IMR-90 (cell line): Measurements from ENCODE around the gene SLC39A3. TPM values are rescaled to one million over a fixed set of nuclear protein-coding genes. Genes with fewer than 3 reads are reported as not detected.

ENCODE experiments used
- ATAC-seq: fragments of 200-7000 bp; cut with Tn5 transposase; 2 replicates; pipeline ENCODE4 v1.9.1; 2020; ENCODE audit warnings: low read depth, mild to moderate bottlenecking, moderate library complexity
- BruUV-seq: library from RNA; stranded (reverse); fragments of 400-500 nt; replicated peaks from 2 replicates; lab custom pipeline; 2021; lab: Mats Ljungman, UMichigan
- CTCF ChIA-PET: fragments of 300-600 bp; formaldehyde crosslinking; extraction: SDS; loops from one replicate; lab custom pipeline; 2021; ENCODE audit warnings: antibody characterized with exemption; lab: Yijun Ruan, JAX
- POLR2A ChIA-PET: fragments of 300-600 bp; sonication (Branson Sonifier 250); formaldehyde crosslinking; loops from one replicate; lab custom pipeline; 2022; ENCODE audit warnings: antibody characterized with exemption; ENCODE audit not compliant: unreplicated experiment; lab: Charles Lee
- DNase-seq: peaks from one replicate; pipeline ENCODE4 v3.0.0; 2013
- H2AFZ ChIP-seq: replicated peaks from 2 replicates; pipeline ENCODE3; 2013; ENCODE audit warnings: low read length, mild to moderate bottlenecking; ENCODE audit not compliant: poor library complexity
- H2AK5ac ChIP-seq: 2 replicates; pipeline ENCODE4 v1.6.1; 2013; ENCODE audit warnings: low read depth, low read length, inconsistent platforms
- H2AK9ac ChIP-seq: replicated peaks from 2 replicates; pipeline ENCODE3; 2013; ENCODE audit warnings: mild to moderate bottlenecking, low read depth, low read length, moderate library complexity; ENCODE audit not compliant: poor library complexity
- H2BK120ac ChIP-seq: 2 replicates; pipeline ENCODE4 v1.6.1; 2013; ENCODE audit warnings: low read depth, low read length, inconsistent platforms
- H2BK15ac ChIP-seq: 3 replicates; pipeline ENCODE4 v1.6.1; 2013; ENCODE audit warnings: low read depth, low read length, inconsistent platforms
- H2BK20ac ChIP-seq: 2 replicates; pipeline ENCODE4 v1.6.1; 2013; ENCODE audit warnings: low read depth, mild to moderate bottlenecking, inconsistent platforms, low read length, moderate library complexity
- H2BK5ac ChIP-seq: 2 replicates; pipeline ENCODE4 v1.6.1; 2013; ENCODE audit warnings: mild to moderate bottlenecking, low read depth, low read length, inconsistent platforms; ENCODE audit not compliant: poor library complexity, severe bottlenecking
- H3K14ac ChIP-seq: replicated peaks from 2 replicates; pipeline ENCODE4 v1.6.1; 2013; ENCODE audit warnings: low read depth, low read length, inconsistent platforms
- H3K18ac ChIP-seq: 2 replicates; pipeline ENCODE4 v1.6.1; 2013; ENCODE audit warnings: low read depth, low read length, control low read depth
- H3K23ac ChIP-seq: 2 replicates; pipeline ENCODE4 v1.6.1; 2013; ENCODE audit warnings: low read depth, low read length, inconsistent platforms
- H3K27ac ChIP-seq: 2 replicates; pipeline ENCODE4 v1.5.1; 2013; ENCODE audit warnings: mild to moderate bottlenecking, control low read depth, low read length; ENCODE audit not compliant: insufficient read depth
- H3K27me3 ChIP-seq: 2 replicates; pipeline ENCODE4 v1.6.1; 2013; ENCODE audit warnings: low read length; ENCODE audit not compliant: control insufficient read depth, insufficient read depth
- H3K36me3 ChIP-seq: 2 replicates; pipeline ENCODE4 v1.6.1; 2013; ENCODE audit warnings: low read length, mixed read lengths; ENCODE audit not compliant: control insufficient read depth, insufficient read depth
- H3K4ac ChIP-seq: 2 replicates; pipeline ENCODE4 v1.6.1; 2013; ENCODE audit warnings: low read depth, low read length, inconsistent platforms
- H3K4me1 ChIP-seq: 2 replicates; pipeline ENCODE4 v1.6.1; 2013; ENCODE audit warnings: low read length, mixed read lengths; ENCODE audit not compliant: control insufficient read depth, insufficient read depth
- H3K4me2 ChIP-seq: 2 replicates; pipeline ENCODE4 v1.6.1; 2013; ENCODE audit warnings: low read depth, mild to moderate bottlenecking, control low read depth, low read length, moderate library complexity
- H3K4me3 ChIP-seq: 2 replicates; pipeline ENCODE4 v1.5.1; 2013; ENCODE audit warnings: low read depth, mild to moderate bottlenecking, control low read depth, low read length, moderate library complexity; ENCODE audit not compliant: insufficient read depth
- H3K56ac ChIP-seq: 2 replicates; pipeline ENCODE4 v1.6.1; 2013; ENCODE audit warnings: low read length, inconsistent platforms; ENCODE audit not compliant: insufficient read depth; ENCODE audit errors: extremely low read depth
- H3K79me1 ChIP-seq, 2 experiments: 2 replicates each; pipeline ENCODE4 v1.6.1; 2013; ENCODE audit warnings: low read length in 2 of 2, inconsistent platforms in 1 of 2, low read depth in 1 of 2
- H3K9ac ChIP-seq: 2 replicates; pipeline ENCODE4 v1.6.1; 2013; ENCODE audit warnings: low read depth, low read length, control low read depth
- H3K9me1 ChIP-seq: 2 replicates; pipeline ENCODE4 v1.6.1; 2013; ENCODE audit warnings: low read length, inconsistent platforms; ENCODE audit not compliant: insufficient read depth
- H3K9me3 ChIP-seq: 2 replicates; pipeline ENCODE4 v1.6.1; 2013; ENCODE audit warnings: low read length; ENCODE audit not compliant: control insufficient read depth, insufficient read depth
- H4K20me1 ChIP-seq: 2 replicates; pipeline ENCODE4 v1.6.1; 2013; ENCODE audit warnings: low read length, inconsistent platforms; ENCODE audit not compliant: insufficient read depth
- H4K5ac ChIP-seq: 2 replicates; pipeline ENCODE4 v1.6.1; 2013; ENCODE audit warnings: mild to moderate bottlenecking, low read depth, low read length, control low read depth
- H4K8ac ChIP-seq, 2 experiments: 2 replicates each; pipeline ENCODE4 v1.6.1; 2013; ENCODE audit warnings: low read depth in 2 of 2, low read length in 2 of 2, control low read depth in 1 of 2, inconsistent platforms in 1 of 2
- H4K91ac ChIP-seq: 2 replicates; pipeline ENCODE4 v1.6.1; 2013; ENCODE audit warnings: low read depth, low read length, inconsistent platforms; ENCODE audit not compliant: insufficient read depth
- BHLHE40 ChIP-seq: fragments of 150-350 bp; IDR thresholded peaks from 2 replicates; pipeline ENCODE4 v1.6.1; 2016; ENCODE audit warnings: mild to moderate bottlenecking, low read depth, low read length
- CEBPB ChIP-seq: IDR thresholded peaks from 2 replicates; pipeline ENCODE4 v1.6.1; 2012; ENCODE audit warnings: low read depth, low read length, improper control_type of control experiment
- FOS ChIP-seq: fragments of 150-350 bp; IDR thresholded peaks from 2 replicates; pipeline ENCODE4 v1.6.1; 2016; ENCODE audit warnings: low read depth, low read length
- MAFK ChIP-seq: IDR thresholded peaks from 2 replicates; pipeline ENCODE4 v1.6.1; 2012; ENCODE audit warnings: low read depth, low read length, improper control_type of control experiment
- MAZ ChIP-seq: IDR thresholded peaks from 2 replicates; pipeline ENCODE4 v1.6.1; 2012; ENCODE audit warnings: low read depth, mild to moderate bottlenecking, low read length, improper control_type of control experiment, moderate library complexity, borderline replicate concordance
- MXI1 ChIP-seq: IDR thresholded peaks from 2 replicates; pipeline ENCODE4 v1.6.1; 2012; ENCODE audit warnings: low read depth, mild to moderate bottlenecking, low read length, moderate library complexity, borderline replicate concordance
- NFE2L2 ChIP-seq: fragments of 150-350 bp; IDR thresholded peaks from 2 replicates; pipeline ENCODE4 v1.6.1; 2016; ENCODE audit warnings: low read depth, mild to moderate bottlenecking, low read length
- POLR2A ChIP-seq: IDR thresholded peaks from 2 replicates; pipeline ENCODE4 v1.6.1; 2012; ENCODE audit warnings: mild to moderate bottlenecking, low read depth, low read length
- RAD21 ChIP-seq: IDR thresholded peaks from 2 replicates; pipeline ENCODE4 v1.6.1; 2012; ENCODE audit warnings: low read length, improper control_type of control experiment
- RFX5 ChIP-seq: IDR thresholded peaks from 2 replicates; pipeline ENCODE4 v1.8.0; 2012; ENCODE audit warnings: low read depth, mild to moderate bottlenecking, low read length, moderate library complexity
- SMC3 ChIP-seq: fragments of 150-350 bp; IDR thresholded peaks from 2 replicates; pipeline ENCODE4 v1.6.1; 2016; ENCODE audit warnings: low read depth, mild to moderate bottlenecking, antibody characterized with exemption, low read length, moderate library complexity
- WGBS, 2 experiments: methylation state at CpG; one replicate each; pipeline versions ENCODE4 v1.1.5 to v1.1.7; 2013; ENCODE audit warnings: missing lambda C conversion rate in 2 of 2; ENCODE audit not compliant: insufficient read length in 1 of 2; ENCODE audit errors: extremely low coverage in 2 of 2; 5-methylcytosine and 5-hydroxymethylcytosine counted together
- dilution Hi-C: fragments of 300-500 bp; cut with HindIII; formaldehyde crosslinking; loops from one replicate; pipeline ENCODE4 v1.14.3; 2018; ENCODE audit warnings: low sequenced_read_pairs; ENCODE audit not compliant: unreplicated experiment
- in situ Hi-C: fragments of 300-500 bp; cut with MboI; formaldehyde crosslinking; loops from 3 replicates; pipeline ENCODE4 v1.14.3; 2019; ENCODE audit warnings: low sequenced_read_pairs, inconsistent platforms, mixed read lengths
- intact Hi-C: fragments of 100-400 bp; cut with micrococcal nuclease; formaldehyde crosslinking; loops from 2 replicates; pipeline ENCODE4 v1.10.0; 2022
- polyA plus RNA-seq, 3 experiments: library from polyadenylated mRNA; depleted of rRNA; stranded (reverse); fragments of >200 nt; gene quantifications; 2 replicates each; pipeline ENCODE4 v1.2.3, GENCODE V29; 2012; ENCODE audit warnings: low replicate concordance in 1 of 3
- total RNA-seq: library from RNA; depleted of rRNA; stranded (reverse); fragments of >200 nt; gene quantifications from 2 replicates; pipeline ENCODE4 v1.2.3, GENCODE V29; 2012
- TF ChIP-seq, protein P1 (sequence below): fragments of 150-350 bp; IDR thresholded peaks from 2 replicates; pipeline ENCODE4 v1.6.1; 2016; ENCODE audit warnings: low read depth, mild to moderate bottlenecking, low read length, moderate library complexity, borderline replicate concordance
- TF ChIP-seq, protein P2 (sequence below): fragments of 150-350 bp; IDR thresholded peaks from 2 replicates; pipeline ENCODE4 v1.6.1; 2017; ENCODE audit warnings: mild to moderate bottlenecking, antibody characterized with exemption, low read length, low read depth
- TF ChIP-seq, protein P3 (sequence below): conservative IDR thresholded peaks from 2 replicates; pipeline ENCODE4 v1.5.1; 2012; ENCODE audit warnings: mild to moderate bottlenecking, low read depth, low read length, improper control_type of control experiment

Gene SLC39A3
- total and polyA plus RNA-seq, 2 of the 4 experiments (the other 2 are of a cell fraction), result 12.4 to 38.2 TPM

DNA sequence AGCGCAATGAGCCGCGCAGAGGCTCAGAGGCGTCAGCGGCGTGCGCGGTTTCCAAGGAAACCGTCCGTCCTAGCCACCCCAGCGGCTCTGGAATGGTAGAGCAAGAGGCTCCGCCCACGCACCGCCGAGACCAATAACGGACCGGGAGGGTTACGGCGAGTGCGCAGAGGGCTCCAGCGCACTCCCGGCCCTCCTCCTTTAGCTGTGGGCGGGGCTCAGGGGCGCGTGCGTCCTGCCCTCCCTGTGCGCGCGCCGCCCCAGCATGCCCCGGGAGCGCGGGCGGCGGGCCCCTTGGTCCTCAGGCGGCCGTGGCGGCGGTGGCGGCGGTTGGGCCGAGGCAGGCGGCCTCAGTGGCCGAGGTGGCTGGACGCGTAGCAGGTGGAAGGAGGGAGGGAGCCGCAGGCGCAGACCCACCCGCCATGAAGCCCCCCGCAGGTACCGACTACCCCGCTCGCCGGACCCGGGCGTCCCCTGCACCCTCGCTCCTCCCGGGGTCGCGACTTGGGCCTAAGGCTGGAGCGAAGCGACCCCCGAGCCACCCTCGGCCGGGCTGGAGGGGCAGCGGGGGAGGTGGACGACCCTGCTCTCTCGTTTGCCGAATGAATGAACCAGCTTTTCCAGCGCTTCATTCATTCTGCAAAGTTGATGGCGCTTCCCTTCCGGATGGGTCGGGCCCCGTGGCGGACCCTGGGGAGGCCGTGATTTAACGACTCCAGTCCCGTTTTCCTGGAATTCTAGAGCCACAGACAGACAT lies 45.6 kb upstream of the SLC39A3 start, which contains the start of gene THOP1:
THOP1 (plus strand) TSS at position 260 of the 754 bp plus-strand sequence; CDS start at position 420, 160 bp downstream.
- Histone ChIP-seq H2AK9ac (peak within 1 kb of the TSS; percentile 98), H3K36me3 (peaks cover 5% of the 10 kb centered on the region), H3K27me3 (no peaks in the 10 kb centered on the region), H3K4me1 (peaks cover 4% of the 10 kb centered on the region; the same call in 1 of the 2 replicates), H3K56ac (peak within 1 kb of the TSS; percentile 75), H3K4me3 (peak within 1 kb of the TSS; percentile 70), H4K5ac (no peak within 1 kb of the TSS), H3K9me1 (no peaks in the 10 kb centered on the region; the same call in 1 of the 2 replicates), H3K14ac (peak within 1 kb of the TSS; percentile 84; the same call in 1 of the 2 replicates), H3K27ac (peak within 1 kb of the TSS; percentile 65; the same call in 1 of the 2 replicates), H3K9me3 (no peaks in the 10 kb centered on the region), H3K9ac (peak within 1 kb of the TSS; percentile 81), H2BK5ac (no peak within 1 kb of the TSS), H2BK15ac (no peak within 1 kb of the TSS), H4K20me1 (peaks cover 26% of the 10 kb centered on the region), H4K91ac (peak within 1 kb of the TSS; percentile 49), H2BK120ac (no peak within 1 kb of the TSS), H3K4ac (peak within 1 kb of the TSS; percentile 41; the same call in 1 of the 2 replicates), H4K8ac (peak within 1 kb of the TSS; percentile 76 to 78; a peak in 3 of 4 replicates), H3K79me1 (peaks cover 21 to 62% of the 10 kb centered on the region in 2 experiments), H2AK5ac (peak within 1 kb of the TSS; percentile 45; the same call in 1 of the 2 replicates), H3K4me2 (peak within 1 kb of the TSS; percentile 98), H2BK20ac (no peak within 1 kb of the TSS), H3K23ac (peak within 1 kb of the TSS; percentile 86), H2AFZ (peak within 1 kb of the TSS; percentile 91), H3K18ac (no peak within 1 kb of the TSS)
- in situ Hi-C loops (no loop called here), intact Hi-C loops (no loop called here), dilution Hi-C loops (no loop called here)
- no TSS peak for BruUV-seq
- peak; percentile 99 for DNase-seq
- ChIA-PET CTCF (no interaction called here), POLR2A (no interaction called here)
- peak; percentile 94 for ATAC-seq
- WGBS, 2 experiments, result 4% methylated on average over 31 of the region's 78 CpGs; no CpG with 5 or more reads in 1 of the 2 experiments
- TF ChIP-seq MXI1, result peak; percentile 93
- TF ChIP-seq POLR2A, result peak; percentile 79
- TF ChIP-seq CEBPB, result 0 out of 2 replicates have a peak, but pooled peaks have one; percentile 8
- no peak for TF ChIP-seq FOS
- TF ChIP-seq, protein P1, sequence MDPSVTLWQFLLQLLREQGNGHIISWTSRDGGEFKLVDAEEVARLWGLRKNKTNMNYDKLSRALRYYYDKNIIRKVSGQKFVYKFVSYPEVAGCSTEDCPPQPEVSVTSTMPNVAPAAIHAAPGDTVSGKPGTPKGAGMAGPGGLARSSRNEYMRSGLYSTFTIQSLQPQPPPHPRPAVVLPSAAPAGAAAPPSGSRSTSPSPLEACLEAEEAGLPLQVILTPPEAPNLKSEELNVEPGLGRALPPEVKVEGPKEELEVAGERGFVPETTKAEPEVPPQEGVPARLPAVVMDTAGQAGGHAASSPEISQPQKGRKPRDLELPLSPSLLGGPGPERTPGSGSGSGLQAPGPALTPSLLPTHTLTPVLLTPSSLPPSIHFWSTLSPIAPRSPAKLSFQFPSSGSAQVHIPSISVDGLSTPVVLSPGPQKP, result no peak
- no peak for TF ChIP-seq RFX5
- TF ChIP-seq, protein P2, sequence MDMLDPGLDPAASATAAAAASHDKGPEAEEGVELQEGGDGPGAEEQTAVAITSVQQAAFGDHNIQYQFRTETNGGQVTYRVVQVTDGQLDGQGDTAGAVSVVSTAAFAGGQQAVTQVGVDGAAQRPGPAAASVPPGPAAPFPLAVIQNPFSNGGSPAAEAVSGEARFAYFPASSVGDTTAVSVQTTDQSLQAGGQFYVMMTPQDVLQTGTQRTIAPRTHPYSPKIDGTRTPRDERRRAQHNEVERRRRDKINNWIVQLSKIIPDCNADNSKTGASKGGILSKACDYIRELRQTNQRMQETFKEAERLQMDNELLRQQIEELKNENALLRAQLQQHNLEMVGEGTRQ, result peak; percentile 46; the same call in 1 of the 2 replicates
- no peak for TF ChIP-seq SMC3
- TF ChIP-seq, protein P3, sequence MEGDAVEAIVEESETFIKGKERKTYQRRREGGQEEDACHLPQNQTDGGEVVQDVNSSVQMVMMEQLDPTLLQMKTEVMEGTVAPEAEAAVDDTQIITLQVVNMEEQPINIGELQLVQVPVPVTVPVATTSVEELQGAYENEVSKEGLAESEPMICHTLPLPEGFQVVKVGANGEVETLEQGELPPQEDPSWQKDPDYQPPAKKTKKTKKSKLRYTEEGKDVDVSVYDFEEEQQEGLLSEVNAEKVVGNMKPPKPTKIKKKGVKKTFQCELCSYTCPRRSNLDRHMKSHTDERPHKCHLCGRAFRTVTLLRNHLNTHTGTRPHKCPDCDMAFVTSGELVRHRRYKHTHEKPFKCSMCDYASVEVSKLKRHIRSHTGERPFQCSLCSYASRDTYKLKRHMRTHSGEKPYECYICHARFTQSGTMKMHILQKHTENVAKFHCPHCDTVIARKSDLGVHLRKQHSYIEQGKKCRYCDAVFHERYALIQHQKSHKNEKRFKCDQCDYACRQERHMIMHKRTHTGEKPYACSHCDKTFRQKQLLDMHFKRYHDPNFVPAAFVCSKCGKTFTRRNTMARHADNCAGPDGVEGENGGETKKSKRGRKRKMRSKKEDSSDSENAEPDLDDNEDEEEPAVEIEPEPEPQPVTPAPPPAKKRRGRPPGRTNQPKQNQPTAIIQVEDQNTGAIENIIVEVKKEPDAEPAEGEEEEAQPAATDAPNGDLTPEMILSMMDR, result 0 out of 2 replicates have a peak, but pooled peaks have one; percentile 11
- peak; percentile 83 for TF ChIP-seq MAZ
- no peak for TF ChIP-seq RAD21
- no peak for TF ChIP-seq NFE2L2
- TF ChIP-seq MAFK, result no peak
- TF ChIP-seq BHLHE40, result no peak
